Parathyroid adenoma (tissue), 2 donors: ENCODE measurements around the gene SLC25A6.

Source experiments
- H2AFZ ChIP-seq: fragments of 300-600 bp; sonication (generic); one replicate; pipeline ENCODE4 v1.7.0; 2017; ENCODE audit warnings: antibody characterized with exemption, mild to moderate bottlenecking
- H3K27ac ChIP-seq: fragments of 300-600 bp; sonication (generic); one replicate; pipeline ENCODE4 v1.7.0; 2017
- H3K27me3 ChIP-seq: fragments of 300-600 bp; sonication (generic); one replicate; pipeline ENCODE4 v1.7.0; 2017; ENCODE audit warnings: low read length; ENCODE audit not compliant: control insufficient read depth, insufficient read depth
- H3K36me3 ChIP-seq: fragments of 300-600 bp; sonication (generic); one replicate; pipeline ENCODE4 v1.7.0; 2017; ENCODE audit warnings: low read length; ENCODE audit not compliant: control insufficient read depth, insufficient read depth
- H3K4me1 ChIP-seq: fragments of 300-600 bp; sonication (generic); one replicate; pipeline ENCODE4 v1.7.0; 2017; ENCODE audit warnings: control low read depth
- H3K4me2 ChIP-seq: fragments of 300-600 bp; sonication (generic); one replicate; pipeline ENCODE4 v1.7.0; 2017; ENCODE audit warnings: low read length
- H3K4me3 ChIP-seq: fragments of 300-600 bp; sonication (generic); one replicate; pipeline ENCODE4 v1.7.0; 2017; ENCODE audit warnings: low read depth, low read length
- H3K79me2 ChIP-seq: fragments of 300-600 bp; sonication (generic); one replicate; pipeline ENCODE4 v1.7.0; 2017; ENCODE audit warnings: control low read depth
- H3K9ac ChIP-seq: fragments of 300-600 bp; sonication (generic); one replicate; pipeline ENCODE4 v1.7.0; 2017; ENCODE audit warnings: mild to moderate bottlenecking
- H3K9me3 ChIP-seq: fragments of 300-600 bp; sonication (generic); one replicate; pipeline ENCODE4 v1.7.0; 2017; ENCODE audit warnings: low read length; ENCODE audit not compliant: control insufficient read depth
- TF ChIP-seq, protein P1 (sequence below): fragments of 300-600 bp; sonication (generic); IDR thresholded peaks from one replicate; pipeline ENCODE4 v1.7.0; 2017; ENCODE audit warnings: antibody characterized with exemption, mild to moderate bottlenecking
- donor health status: primary hyperparathyroidism.

The SLC25A6 gene

DNA sequence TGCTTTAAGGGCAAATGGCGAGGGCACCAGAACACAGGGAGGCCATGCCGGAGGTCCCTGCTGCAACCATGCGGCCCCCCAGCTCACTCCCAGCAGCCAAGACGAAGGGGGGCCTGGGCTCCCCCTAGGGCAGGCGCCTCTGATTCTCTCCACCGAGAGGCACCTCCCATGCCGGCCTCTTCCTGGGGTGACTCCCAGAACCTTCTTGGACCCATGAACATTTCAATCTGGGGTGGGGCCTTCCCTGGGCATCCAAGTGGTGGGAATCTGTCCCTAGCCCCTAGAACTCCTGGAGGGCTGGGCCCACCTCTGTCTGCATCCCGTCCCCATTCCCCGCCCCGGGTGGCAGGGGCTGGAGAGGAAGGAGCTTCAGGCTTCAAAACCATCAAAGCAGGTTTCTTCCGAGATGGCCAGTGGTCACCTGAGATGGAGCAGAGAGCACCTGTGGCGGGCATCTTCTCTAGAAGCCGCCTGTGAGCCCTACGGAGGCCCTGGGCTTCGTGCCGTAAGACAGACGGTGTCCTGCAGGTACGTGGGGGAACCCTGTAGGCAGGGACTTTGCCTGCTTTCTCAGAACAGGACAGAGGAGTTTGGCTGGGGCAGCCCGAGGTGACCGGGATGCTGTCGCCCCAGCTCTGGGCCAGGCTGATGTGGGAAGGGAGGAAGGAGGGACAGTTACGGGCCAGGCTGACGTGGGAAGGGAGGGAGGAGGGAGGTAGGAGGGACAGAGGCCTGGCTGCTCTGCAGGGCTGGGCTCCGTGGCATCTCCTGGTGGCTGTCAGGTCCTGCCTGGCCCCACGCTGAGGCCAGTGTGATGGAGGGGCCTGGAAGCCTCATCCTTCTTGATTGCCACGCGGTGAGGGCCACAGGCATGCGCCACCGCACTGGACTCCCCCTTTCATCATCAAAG is 6.8 kb upstream of the SLC25A6 start:
- H3K27ac ChIP-seq: no peak overlapping the region
- TF ChIP-seq, protein P1, sequence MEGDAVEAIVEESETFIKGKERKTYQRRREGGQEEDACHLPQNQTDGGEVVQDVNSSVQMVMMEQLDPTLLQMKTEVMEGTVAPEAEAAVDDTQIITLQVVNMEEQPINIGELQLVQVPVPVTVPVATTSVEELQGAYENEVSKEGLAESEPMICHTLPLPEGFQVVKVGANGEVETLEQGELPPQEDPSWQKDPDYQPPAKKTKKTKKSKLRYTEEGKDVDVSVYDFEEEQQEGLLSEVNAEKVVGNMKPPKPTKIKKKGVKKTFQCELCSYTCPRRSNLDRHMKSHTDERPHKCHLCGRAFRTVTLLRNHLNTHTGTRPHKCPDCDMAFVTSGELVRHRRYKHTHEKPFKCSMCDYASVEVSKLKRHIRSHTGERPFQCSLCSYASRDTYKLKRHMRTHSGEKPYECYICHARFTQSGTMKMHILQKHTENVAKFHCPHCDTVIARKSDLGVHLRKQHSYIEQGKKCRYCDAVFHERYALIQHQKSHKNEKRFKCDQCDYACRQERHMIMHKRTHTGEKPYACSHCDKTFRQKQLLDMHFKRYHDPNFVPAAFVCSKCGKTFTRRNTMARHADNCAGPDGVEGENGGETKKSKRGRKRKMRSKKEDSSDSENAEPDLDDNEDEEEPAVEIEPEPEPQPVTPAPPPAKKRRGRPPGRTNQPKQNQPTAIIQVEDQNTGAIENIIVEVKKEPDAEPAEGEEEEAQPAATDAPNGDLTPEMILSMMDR: no peak
- H2AFZ ChIP-seq: no peak overlapping the region
- no peaks in the 10 kb centered on the region for H3K27me3 ChIP-seq
- H3K4me3 ChIP-seq: no peak overlapping the region
- H3K79me2 ChIP-seq: peaks cover 1% of the 10 kb centered on the region
- H3K36me3 ChIP-seq: no peaks in the 10 kb centered on the region
- H3K9ac ChIP-seq: no peak overlapping the region
- H3K4me1 ChIP-seq: no peaks in the 10 kb centered on the region
- no peaks in the 10 kb centered on the region for H3K9me3 ChIP-seq
- H3K4me2 ChIP-seq: no peak overlapping the region

DNA sequence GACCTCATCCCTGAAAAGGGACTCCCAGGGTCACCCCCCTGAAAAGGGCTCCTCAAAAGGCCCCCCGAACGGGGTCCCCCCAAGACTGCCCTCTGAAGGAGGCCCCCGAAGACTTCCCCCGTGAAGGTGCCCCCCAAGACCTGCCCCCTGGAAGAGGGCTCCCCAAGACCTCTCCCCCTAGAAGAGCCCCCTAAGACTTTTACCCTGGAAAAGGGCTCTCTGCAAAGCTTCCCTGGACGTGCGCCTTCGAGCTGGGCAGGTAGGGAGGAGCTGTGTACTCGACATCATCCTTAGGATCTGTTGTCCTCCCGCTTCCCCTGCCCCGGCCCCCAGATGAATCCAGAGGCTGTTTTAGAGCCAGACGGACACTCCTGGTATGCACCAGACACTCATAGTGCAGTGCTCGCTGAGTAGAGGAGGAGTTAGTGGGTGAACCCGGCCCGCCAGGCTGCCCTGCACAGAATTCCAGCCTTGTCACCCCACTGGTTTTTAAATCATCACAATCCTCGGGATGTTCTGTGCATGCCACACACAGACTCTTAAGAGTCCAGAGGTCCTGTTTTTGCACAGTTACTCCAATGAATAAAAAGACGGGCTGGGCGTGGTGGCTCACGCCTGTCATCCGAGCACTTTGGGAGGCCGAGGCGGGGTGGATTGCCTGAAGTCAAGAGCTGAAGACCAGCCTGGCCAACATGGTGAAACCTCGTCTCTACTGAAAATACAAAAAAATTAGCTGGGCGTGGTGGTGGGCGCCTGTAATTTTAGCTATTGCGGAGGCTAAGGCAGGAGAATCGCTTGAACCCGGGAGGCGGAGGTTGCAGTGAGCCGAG is 5.7 kb upstream of the SLC25A6 start:
- Histone ChIP-seq H3K79me2 (no peaks in the 10 kb centered on the region), H3K9ac (no peak overlapping the region), H3K36me3 (no peaks in the 10 kb centered on the region), H2AFZ (no peak overlapping the region), H3K9me3 (no peaks in the 10 kb centered on the region), H3K27ac (no peak overlapping the region), H3K27me3 (no peaks in the 10 kb centered on the region), H3K4me3 (no peak overlapping the region), H3K4me1 (no peaks in the 10 kb centered on the region), H3K4me2 (no peak overlapping the region)
- TF ChIP-seq, protein P1: no peak

- no peaks in the 10 kb centered on the region for H3K36me3 ChIP-seq
- H3K79me2 ChIP-seq: no peaks in the 10 kb centered on the region
- H3K9me3 ChIP-seq: no peaks in the 10 kb centered on the region
Observed at GRCh38 chrX:1397001-1397400, 5.1 kb upstream of the SLC25A6 start.

GRCh38 chrX:1395646-1396216 is 3.8 kb upstream of the SLC25A6 start:
- TF ChIP-seq, protein P1: no peak
- Histone ChIP-seq H3K36me3 (no peaks in the 10 kb centered on the region), H3K4me3 (no peak overlapping the region), H3K27ac (no peak overlapping the region), H3K79me2 (peaks cover 7% of the 10 kb centered on the region), H3K4me1 (no peaks in the 10 kb centered on the region), H3K4me2 (no peak overlapping the region), H3K9ac (no peak overlapping the region), H3K9me3 (no peaks in the 10 kb centered on the region), H3K27me3 (no peaks in the 10 kb centered on the region), H2AFZ (no peak overlapping the region)

More at GRCh38 chrX:1397001-1397400, 5.1 kb upstream of the SLC25A6 start:
- TF ChIP-seq, protein P1: no peak
- H3K27me3 ChIP-seq: no peaks in the 10 kb centered on the region
- no peak overlapping the region for H3K4me3 ChIP-seq
- no peak overlapping the region for H3K27ac ChIP-seq
- no peak overlapping the region for H2AFZ ChIP-seq
- H3K4me2 ChIP-seq: no peak overlapping the region
- no peak overlapping the region for H3K9ac ChIP-seq
- no peaks in the 10 kb centered on the region for H3K4me1 ChIP-seq
